ENCODE data around the gene TDRD10.
A peak's percentile ranks its signal among the peaks of the same experiment; 100 is the strongest.

TDRD10 gene, protein sequence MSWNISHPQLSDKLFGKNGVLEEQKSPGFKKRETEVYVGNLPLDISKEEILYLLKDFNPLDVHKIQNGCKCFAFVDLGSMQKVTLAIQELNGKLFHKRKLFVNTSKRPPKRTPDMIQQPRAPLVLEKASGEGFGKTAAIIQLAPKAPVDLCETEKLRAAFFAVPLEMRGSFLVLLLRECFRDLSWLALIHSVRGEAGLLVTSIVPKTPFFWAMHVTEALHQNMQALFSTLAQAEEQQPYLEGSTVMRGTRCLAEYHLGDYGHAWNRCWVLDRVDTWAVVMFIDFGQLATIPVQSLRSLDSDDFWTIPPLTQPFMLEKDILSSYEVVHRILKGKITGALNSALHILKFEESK

DNA sequence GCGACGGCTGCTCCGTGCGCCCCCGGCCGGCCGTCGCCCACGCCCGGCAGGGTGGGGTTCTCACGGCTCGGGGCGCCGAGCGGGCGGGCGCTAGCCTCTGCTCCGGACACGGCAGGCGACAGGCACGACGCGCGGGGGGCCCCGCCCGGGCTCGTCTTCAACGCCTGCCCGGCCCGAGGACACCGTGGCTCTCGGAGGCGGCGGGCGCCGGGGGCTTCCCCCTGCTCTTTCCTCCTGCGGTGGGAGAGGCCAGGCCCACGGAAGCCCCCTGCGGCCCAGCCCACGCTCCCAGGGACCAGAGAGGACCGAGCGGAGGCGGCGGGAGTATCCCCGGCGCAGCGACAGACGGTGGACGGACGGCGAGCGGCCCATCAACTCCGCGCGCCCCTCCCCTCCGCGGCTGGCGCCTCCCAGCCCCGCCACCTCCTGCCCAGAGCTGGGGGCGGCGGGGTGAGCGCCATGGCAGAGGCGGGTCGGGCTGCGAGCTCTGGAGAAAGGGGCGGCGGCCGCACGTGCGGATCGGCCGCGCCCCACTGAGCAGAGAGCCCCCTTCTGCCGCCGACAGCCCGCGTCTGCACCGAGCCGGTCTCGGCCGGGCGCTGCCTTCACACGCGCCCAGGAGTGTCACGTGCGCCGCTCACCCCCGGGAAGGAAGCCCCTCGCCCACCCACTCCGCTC lies at the start of gene TDRD10, which contains the start of gene SHE:
Gene TDRD10 (plus strand): TSS at position 154 of the 678 bp plus-strand sequence. CDS start 4,685 bp downstream, outside the sequence.
Gene SHE (minus strand): TSS at position 347 of the 678 bp plus-strand sequence. CDS start 386 bp downstream, outside the sequence.
- DNase-seq (ENCODE audit: low read depth), result no peak
- peak within 1 kb of the TSS; percentile 15 for H3K4me3 ChIP-seq (ENCODE audit: low read depth, low read length)

DNA sequence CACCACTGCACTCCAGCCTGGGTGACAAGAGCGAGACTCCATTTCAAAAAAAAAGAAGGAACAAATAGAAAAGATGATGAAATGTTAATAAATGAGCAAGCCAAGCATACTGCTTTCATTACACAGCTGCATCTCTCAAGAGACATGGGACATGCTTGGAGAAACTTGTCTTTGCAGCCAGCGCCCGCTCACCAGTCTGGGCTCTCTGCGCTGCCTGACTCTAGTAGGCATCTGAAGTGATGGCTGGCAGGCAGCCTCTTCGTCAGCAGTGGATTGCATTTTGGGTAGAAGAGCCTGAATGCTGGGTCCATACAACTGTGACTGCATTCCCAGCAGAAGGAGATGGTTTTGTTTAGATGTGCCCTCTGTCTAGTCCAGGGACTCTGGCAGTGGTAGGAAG lies 48.9 kb upstream of the TDRD10 start:
- DNase-seq (ENCODE audit: low read depth), result no peak
- no peak overlapping the region for H3K4me3 ChIP-seq (ENCODE audit: low read depth, low read length)

DNA sequence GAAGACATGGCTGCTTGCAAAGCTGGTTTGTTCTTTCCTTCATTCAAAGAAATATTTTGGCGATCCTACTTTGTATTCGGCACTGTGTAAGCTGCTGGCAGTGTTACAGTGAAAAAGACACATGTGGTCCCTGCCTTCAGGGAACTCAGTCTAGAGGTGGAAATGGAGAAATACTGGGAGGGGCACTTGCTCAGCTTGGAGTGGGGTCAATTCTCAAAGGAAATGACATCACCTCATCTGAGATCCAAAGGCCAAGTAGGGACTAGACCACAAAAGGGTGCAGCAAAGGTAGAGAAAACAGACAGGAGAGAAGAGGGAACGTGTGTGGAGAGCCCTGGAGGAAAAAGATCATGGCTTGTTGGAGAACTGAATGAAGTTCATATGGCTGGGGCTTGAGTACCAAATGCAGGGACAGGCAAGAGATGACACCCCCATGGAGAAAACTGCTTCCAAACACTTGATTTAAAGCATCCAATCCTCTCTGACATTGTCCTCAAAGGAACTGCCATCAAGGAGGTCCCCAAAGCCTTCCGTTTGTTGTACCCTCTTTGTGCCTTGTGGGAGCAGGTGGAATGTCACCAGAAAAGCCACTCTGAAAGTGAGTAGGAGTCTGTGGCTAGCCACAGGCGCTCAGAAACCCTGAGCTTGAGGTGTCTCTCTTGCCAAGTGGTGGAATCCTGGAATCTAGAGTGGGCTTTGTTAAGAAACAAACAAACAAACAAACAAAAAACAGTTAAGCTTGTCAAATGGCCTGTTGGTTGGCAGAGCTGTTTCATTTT lies 48.3 kb upstream of the TDRD10 start:
- peak; percentile 51 for DNase-seq (ENCODE audit: low read depth)
- H3K4me3 ChIP-seq (ENCODE audit: low read depth, low read length), result no peak overlapping the region

DNA sequence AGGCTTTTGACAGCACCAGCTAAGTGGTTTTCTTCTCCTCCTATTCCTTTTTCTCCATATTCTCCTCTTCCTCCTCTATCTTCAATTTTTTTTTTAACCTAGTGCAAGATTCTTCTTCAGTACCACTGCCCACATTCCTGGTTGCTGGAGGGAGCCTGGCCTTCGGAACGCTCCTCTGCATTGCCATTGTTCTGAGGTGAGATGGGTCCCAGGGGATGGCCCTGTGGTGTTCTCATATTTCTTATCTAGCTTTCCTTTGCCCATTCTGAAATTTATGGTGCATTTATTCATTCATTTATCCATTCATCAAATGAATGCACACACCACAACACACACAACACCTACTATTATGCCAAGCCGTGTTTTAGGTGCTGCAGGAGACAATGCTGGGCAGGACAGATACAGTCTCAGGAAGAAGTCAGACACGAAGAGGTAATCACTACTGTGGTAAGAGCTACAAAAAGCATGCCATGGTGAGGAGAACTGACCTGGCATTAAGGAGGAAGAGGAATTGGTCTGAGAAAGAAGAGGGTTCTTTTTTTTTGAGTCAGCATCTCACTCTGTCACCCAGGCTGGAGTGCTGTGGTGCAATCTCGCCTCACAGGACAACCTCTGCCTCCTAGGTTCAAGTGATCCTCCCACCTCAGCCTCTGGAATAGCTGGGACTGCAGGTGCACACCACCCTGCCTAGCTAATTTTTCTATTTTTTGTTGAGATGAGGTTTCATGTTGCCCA lies 47.5 kb upstream of the TDRD10 start:
- H3K4me3 ChIP-seq (ENCODE audit: low read depth, low read length), result no peak overlapping the region
- no peak for DNase-seq (ENCODE audit: low read depth)

DNA sequence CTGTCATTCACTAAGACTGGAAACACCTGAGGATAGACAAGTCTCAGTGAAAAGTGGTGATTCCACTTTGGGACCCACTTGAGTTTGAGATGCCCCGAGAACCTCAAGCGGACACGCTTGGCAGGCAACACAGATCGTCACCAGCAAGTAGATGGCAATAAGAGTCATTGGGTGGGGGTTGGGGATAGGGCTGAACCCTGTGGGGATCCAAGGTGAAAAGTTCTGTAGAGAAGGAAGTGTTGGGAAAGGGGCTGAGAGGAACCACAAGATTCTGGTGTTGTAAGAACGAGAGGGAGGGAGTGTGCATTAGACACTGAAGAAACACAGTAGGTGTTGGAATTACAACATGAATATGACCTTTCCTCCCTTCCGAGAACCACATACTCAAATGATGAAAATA lies 45.4 kb upstream of the TDRD10 start:
- H3K4me3 ChIP-seq (ENCODE audit: low read depth, low read length), result no peak overlapping the region
- no peak for DNase-seq (ENCODE audit: low read depth)

DNA sequence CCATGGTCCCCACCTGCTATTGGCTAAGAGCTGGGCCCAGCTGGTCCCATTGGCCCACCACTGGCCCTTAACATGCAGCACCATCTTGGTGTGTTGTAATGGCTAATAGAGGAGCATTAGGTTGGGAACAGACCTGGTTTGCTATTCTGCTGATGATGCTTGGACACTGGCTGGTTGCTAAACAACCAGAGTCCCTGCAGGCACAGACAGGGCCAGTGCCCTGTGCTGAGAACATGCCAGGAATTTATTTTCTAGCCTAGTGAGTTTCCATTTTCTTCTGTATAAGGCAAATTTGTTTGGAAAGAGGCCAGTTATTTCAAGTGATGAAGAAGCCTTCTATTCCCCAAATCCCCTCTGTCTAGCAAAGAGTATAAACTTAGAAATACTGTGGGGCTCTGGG lies 42.9 kb upstream of the TDRD10 start:
- no peak for DNase-seq (ENCODE audit: low read depth)
- H3K4me3 ChIP-seq (ENCODE audit: low read depth, low read length), result no peak overlapping the region

DNA sequence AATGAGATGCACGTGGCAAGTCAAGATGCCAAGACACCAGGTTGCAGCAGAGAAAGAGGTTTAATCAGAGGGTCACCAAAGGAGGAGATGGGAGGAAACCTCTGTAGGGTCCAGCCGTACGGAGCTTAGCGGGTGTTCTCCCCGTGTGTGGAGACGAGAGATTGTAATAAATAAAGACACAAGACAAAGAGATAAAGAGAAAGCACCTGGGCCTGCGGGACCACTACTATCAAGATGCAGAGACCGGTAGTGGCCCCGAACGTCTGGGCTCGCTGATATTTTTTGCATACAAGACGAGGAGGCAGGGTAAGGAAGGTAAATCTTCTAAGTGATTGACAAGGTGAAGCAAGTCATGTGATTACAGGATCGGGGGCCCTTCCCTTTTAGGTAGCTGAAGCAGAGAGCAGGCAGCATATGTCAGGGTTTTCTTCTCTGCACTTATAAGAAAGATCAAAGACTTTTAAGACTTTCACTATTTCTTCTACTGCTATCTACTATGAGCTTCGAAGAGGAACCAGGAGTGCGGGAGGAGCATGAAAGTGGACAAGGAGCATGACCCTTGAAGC lies 41.2 kb upstream of the TDRD10 start:
- H3K4me3 ChIP-seq (ENCODE audit: low read depth, low read length), result no peak overlapping the region
- no peak for DNase-seq (ENCODE audit: low read depth)

DNA sequence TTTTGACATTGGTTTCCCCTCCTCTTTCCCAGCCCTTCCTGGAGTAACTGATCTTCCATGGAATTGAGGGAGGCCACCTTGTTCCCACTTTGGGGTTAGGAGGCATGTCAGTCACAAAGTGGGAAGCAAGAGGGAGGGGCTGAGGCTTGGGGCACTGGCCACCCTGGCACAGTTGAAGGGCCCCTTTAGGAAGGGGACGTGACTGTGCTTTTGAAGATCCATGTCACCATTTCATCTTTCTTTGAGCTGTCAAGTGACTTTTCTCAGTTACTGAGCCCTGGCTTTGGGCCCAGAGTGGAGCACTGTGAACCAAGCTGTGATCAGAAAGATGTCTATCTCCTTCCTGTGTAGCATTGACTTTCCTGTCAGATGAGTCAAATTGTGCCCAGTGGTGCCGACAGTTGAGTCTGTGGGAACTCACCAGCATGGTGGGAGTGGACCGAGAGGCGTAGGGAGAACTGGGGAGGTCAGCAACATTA lies 38.5 kb upstream of the TDRD10 start:
- no peak overlapping the region for H3K4me3 ChIP-seq (ENCODE audit: low read depth, low read length)
- no peak for DNase-seq (ENCODE audit: low read depth)

DNA sequence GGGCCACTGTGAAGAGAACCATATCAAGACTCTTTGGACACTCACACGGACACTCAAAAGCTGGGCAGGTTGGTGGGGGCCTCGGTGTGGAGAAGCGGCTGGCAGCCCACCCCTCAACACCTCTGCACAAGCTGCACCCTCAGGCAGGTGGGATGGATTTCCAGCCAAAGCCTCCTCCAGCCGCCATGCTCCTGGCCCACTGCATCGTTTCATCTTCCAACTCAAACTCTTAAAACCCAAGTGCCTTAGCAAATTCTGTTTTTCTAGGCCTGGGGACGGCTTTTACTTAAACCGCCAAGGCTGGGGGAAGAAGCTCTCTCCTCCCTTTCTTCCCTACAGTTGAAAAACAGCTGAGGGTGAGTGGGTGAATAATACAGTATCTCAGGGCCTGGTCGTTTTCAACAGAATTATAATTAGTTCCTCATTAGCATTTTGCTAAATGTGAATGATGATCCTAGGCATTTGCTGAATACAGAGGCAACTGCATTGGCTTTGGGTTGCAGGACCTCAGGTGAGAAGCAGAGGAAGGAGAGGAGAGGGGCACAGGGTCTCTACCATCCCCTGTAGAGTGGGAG lies 36.3 kb upstream of the TDRD10 start:
- DNase-seq (ENCODE audit: low read depth), result no peak
- no peak overlapping the region for H3K4me3 ChIP-seq (ENCODE audit: low read depth, low read length)

DNA sequence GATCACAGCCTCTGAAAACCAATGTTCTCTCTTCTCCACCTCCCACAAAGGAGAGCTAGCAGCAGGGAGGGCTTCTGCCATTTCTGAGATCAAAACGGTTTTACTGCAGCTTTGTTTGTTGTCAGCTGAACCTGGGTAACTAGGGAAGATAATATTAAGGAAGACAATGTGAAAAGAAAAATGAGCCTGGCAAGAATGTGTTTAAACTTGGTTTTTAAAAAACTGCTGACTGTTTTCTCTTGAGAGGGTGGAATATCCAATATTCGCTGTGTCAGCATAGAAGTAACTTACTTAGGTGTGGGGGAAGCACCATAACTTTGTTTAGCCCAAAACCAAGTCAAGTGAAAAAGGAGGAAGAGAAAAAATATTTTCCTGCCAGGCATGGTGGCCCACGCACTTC lies 35.8 kb upstream of the TDRD10 start:
- H3K4me3 ChIP-seq (ENCODE audit: low read depth, low read length), result no peak overlapping the region
- no peak for DNase-seq (ENCODE audit: low read depth)

DNA sequence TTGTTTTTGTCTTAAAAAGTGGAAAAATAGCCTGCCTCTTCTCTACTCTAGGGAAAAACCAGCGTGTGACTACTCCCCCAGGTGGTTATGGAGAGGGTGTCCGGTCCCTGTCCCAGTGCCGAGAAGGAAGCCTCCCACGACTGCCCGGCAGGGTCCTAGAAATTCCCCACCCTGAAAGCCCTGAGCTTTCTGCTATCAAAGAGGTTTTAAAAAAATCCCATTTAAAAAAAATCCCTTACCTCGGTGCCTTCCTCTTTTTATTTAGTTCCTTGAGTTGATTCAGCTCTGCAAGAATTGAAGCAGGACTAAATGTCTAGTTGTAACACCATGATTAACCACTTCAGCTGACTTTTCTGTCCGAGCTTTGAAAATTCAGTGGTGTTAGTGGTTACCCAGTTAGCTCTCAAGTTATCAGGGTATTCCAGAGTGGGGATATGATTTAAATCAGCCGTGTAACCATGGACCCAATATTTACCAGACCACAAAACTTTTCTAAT lies 35.0 kb upstream of the TDRD10 start:
- DNase-seq (ENCODE audit: low read depth), result no peak
- no peak overlapping the region for H3K4me3 ChIP-seq (ENCODE audit: low read depth, low read length)

DNA sequence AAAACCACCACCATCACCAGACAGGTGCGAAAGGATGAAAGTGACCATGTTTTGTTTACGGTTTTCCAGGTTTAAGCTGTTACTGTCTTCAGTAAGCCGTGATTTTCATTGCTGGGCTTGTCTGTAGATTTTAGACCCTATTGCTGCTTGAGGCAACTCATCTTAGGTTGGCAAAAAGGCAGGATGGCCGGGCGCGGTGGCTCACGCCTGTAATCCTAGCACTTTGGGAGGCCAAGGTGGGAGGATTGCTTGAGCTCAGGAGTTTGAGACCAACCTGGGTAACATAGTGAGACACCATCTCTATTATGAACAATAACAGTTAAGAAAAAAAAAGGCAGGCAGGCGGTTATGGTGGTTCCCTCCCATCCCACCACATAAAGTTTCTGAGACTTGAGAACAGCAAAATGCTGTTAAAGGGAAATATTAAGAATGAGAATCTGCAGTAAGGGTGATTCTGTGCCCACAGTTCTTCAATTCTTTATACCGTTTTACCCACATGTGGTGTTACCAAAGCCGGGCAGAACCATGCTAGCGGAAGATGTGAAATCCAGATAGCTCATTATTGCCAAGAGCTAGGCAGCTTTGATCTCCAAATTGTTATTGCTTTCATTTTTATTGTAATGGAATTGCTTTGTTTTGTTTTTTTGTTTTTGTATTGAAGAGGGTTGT lies 34.5 kb upstream of the TDRD10 start:
- DNase-seq (ENCODE audit: low read depth), result no peak
- no peak overlapping the region for H3K4me3 ChIP-seq (ENCODE audit: low read depth, low read length)

DNA sequence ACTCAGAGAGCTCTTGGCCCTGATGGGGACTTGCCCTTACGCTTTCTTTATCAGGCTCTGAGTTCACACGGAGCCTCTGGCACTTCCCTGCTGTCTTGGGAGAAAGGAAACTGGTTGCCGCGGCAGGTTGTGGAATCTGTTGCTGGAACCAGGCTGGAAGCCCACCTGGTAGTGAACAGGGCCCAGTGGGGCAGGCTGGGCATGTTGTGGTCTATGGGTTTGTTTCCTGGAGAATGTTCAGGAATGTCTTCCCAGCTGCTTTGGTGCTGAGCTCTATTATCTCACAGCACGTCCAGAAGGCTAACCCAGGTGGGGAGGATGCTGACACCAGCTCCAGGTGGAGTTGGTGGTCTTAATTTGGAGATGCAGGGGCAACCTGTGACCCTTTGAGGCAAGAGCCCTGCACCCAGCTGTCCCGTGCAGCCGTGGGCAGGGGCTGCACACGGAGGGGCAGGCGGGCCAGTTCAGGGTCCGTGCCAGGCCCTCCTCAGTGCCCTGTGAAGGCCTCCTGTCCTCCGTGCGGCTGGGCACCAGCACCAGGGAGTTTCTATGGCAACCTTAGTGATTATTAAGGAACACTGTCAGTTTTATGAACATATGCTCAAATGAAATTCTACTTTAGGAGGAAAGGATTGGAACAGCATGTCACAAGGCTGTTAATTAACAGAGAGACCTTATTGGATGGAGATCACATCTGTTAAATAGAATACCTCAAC lies 33.3 kb upstream of the TDRD10 start:
- no peak for DNase-seq (ENCODE audit: low read depth)
- no peak overlapping the region for H3K4me3 ChIP-seq (ENCODE audit: low read depth, low read length)

DNA sequence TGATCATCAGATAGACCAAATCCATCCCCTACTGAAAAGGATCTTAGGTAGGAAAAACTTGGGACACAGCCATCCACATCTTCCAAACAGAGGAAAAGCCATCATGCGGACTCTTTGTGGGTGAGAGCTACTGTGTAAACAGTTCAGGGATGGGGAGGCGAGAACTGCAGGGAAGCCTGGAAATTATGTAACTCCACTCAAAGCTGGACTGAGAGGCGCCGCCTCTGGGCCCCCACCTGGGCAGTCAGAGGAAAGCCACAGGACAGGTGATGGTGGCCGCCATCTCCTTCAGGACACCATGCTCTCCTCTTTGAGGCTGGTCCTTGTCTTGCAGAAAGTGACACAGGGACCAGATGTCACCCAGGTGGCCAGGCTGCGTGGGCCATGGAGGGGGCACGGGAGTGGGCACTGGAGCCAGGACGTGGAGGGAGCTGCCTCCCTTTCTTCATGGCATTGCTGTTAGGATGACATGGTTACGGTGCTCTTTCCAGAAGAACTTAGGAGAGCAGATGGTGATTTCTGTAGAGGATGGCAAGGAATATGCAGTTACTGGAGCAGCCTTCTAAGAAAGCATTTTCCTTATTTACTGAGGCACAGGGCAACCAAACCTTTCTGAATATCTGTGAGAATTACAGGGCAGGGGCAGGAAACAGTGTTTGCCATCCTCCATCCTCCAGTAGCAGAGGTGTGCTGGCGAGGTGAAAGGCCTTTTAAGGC lies 32.0 kb upstream of the TDRD10 start:
- no peak for DNase-seq (ENCODE audit: low read depth)
- H3K4me3 ChIP-seq (ENCODE audit: low read depth, low read length), result no peak overlapping the region

DNA sequence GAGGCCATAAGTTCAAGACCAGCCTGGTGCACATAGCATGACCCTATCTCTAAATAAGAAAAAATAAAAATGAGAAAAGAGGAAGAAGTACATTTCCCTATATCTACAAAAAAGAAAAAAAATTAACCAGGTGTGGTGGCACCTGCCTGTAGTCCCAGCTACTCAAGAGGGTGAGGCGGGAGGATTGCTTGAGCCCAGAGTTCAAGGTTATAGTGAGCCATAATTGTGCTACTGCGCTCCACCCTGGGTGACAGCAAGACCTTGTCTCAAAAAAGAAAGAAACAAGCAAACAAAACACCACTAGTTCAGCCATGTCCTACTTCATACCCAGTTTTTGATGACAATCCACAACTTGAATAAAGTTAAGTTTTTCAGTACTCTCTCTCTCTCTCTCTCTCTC lies 30.7 kb upstream of the TDRD10 start:
- no peak overlapping the region for H3K4me3 ChIP-seq (ENCODE audit: low read depth, low read length)
- DNase-seq (ENCODE audit: low read depth), result no peak

DNA sequence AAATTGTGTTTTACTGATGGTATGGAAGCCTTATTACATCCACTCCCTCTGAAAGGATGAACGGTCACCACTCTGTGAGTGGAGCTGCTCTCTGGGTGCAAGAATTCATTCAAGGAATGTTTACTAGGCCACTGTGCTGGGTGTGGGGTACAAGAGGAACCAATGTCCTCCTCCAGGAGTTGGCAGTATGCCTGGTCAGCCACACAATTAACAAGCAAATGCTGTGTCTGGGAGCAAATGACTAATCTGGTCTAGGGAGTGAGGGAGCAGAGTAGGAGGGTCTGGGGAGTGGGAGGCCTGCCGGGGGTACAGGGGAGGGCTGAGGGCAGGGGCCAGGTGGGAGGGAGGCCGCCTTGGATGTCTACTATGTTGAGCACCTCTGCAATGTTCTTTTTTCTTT lies 27.2 kb upstream of the TDRD10 start:
- no peak overlapping the region for H3K4me3 ChIP-seq (ENCODE audit: low read depth, low read length)
- DNase-seq (ENCODE audit: low read depth), result peak; percentile 70

DNA sequence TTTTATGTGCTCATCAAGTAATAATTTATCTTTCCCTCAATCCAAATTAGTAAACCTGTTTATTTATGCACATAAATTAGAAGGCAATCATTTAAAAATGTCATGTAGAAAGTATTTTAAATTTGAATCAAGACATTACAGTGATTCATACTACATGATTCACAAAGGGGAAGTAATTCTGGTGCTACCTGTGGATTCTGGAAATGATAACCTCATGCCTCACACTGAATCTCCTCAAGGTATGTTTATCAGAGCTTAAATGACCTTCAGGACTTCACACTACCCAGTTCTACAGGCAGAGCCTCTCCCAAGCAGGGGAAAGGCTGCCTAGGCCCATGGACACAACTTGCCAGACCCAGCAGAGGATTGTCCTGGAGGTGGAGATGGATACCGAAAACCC lies 25.2 kb upstream of the TDRD10 start:
- no peak overlapping the region for H3K4me3 ChIP-seq (ENCODE audit: low read depth, low read length)
- no peak for DNase-seq (ENCODE audit: low read depth)

Measured in skeletal muscle cell (primary cell).